ENCODE data around the gene CTDSPL.
"Not testable (repeated sequence)": the region's sequence is repeated elsewhere in the genome, so short reads cannot be mapped to it uniquely, and the experiment has no call there.

The CTDSPL gene

GRCh38 chr3:37861620-37862041, at the start of gene CTDSPL:
Gene CTDSPL, plus strand, starts transcription at chr3:37861880. Its CDS starts 320 bp downstream, at chr3:37862200.
- DNase-seq (ENCODE audit: low spot score) = peak; percentile 87

- DNase-seq (ENCODE audit: low spot score) = peak; percentile 55
These were observed 49.2 kb upstream of the CTDSPL start for GRCh38 chr3:37812499-37812896.

GRCh38 chr3:37813403-37813802, 48.3 kb upstream of the CTDSPL start:
- DNase-seq (ENCODE audit: low spot score) = no peak

- no peak for DNase-seq (ENCODE audit: low spot score)
These were observed 47.1 kb upstream of the CTDSPL start for GRCh38 chr3:37814547-37814946.

- DNase-seq (ENCODE audit: low spot score) = not testable (repeated sequence)
These were observed 46.5 kb upstream of the CTDSPL start for GRCh38 chr3:37815156-37815555.

- peak; percentile 20 for DNase-seq (ENCODE audit: low spot score)
These were observed 45.4 kb upstream of the CTDSPL start for GRCh38 chr3:37816271-37816670.

GRCh38 chr3:37819591-37819990, 42.1 kb upstream of the CTDSPL start:
- no peak for DNase-seq (ENCODE audit: low spot score)

GRCh38 chr3:37820286-37820685, 41.4 kb upstream of the CTDSPL start:
- DNase-seq (ENCODE audit: low spot score) = no peak

GRCh38 chr3:37823189-37823588, 38.5 kb upstream of the CTDSPL start:
- DNase-seq (ENCODE audit: low spot score) = no peak

GRCh38 chr3:37824090-37824953, 37.4 kb upstream of the CTDSPL start:
- DNase-seq (ENCODE audit: low spot score) = no peak

- no peak for DNase-seq (ENCODE audit: low spot score)
These were observed 36.7 kb upstream of the CTDSPL start for GRCh38 chr3:37824954-37825328.

GRCh38 chr3:37825744-37826400, 35.8 kb upstream of the CTDSPL start:
- no peak for DNase-seq (ENCODE audit: low spot score)

GRCh38 chr3:37826502-37826901, 35.2 kb upstream of the CTDSPL start:
- DNase-seq (ENCODE audit: low spot score) = no peak

GRCh38 chr3:37826933-37827332, 34.7 kb upstream of the CTDSPL start:
- no peak for DNase-seq (ENCODE audit: low spot score)

GRCh38 chr3:37832480-37832879, 29.2 kb upstream of the CTDSPL start:
- DNase-seq (ENCODE audit: low spot score) = no peak

GRCh38 chr3:37833302-37834186, 28.1 kb upstream of the CTDSPL start:
- DNase-seq (ENCODE audit: low spot score) = no peak

- DNase-seq (ENCODE audit: low spot score) = no peak
These were observed 25.1 kb upstream of the CTDSPL start for GRCh38 chr3:37836589-37836988.

GRCh38 chr3:37847689-37848088, 14.0 kb upstream of the CTDSPL start:
- no peak for DNase-seq (ENCODE audit: low spot score)

GRCh38 chr3:37849146-37849923, 12.3 kb upstream of the CTDSPL start:
- no peak for DNase-seq (ENCODE audit: low spot score)

- DNase-seq (ENCODE audit: low spot score) = peak; percentile 34
These were observed 9.6 kb upstream of the CTDSPL start for GRCh38 chr3:37852097-37852496.

GRCh38 chr3:37852771-37853170, 8.9 kb upstream of the CTDSPL start:
- no peak for DNase-seq (ENCODE audit: low spot score)
